ENCODE data around the gene ZMYM3. TPM values are rescaled to one million over a fixed set of nuclear protein-coding genes. Genes with fewer than 3 reads are reported as not detected.
"Not testable (repeated sequence)": the region's sequence is repeated elsewhere in the genome, so short reads cannot be mapped to it uniquely, and the experiment has no call there.

Gene ZMYM3
- 31.6 TPM for polyA plus RNA-seq (2012; ENCODE audit: insufficient read depth, insufficient read length)

DNA sequence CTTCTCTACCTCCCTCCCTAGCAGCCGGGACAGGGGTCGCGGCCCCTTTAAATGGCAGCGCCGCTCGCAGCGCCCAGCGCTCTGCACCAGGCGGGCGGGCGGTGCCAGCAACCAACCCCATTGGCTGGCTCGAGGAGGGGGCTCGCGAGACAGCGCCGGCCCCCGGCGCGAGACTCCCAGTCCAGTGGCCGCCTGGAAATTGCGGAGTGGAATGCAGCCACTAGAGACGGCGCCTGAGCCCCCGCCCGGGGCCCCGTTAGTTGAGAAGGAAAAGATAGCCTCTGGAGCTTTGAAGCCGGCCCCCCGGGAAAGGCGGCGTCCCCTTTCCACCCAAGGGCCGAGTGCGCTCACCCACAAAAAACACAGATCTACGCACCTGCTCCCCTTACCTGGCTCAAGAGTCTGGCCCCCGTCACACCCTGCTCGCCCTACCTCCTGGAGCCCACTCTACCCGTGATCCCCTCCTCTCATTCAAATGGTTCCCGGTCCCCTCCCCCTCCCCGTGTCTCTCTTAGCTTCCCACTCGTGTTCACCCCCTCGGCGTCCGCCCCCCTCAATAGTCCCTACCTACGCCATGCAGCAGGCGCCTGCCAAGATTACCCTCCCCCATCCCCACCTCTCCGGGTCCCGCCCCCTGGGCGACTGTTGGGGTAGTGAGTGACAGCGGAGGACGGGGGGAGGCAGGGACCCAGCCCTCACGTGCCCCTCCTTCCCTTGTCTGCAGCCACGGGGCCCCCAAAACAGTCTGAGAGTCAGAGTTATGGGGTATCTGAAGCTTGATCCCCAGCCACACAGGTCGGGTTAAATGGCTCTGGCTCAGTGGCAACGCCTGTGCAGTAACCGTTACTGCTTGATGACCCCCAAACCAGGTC lies at the start of gene ZMYM3:
Gene ZMYM3 (minus strand): TSS at position 49 of the 872 bp plus-strand sequence. CDS start 885 bp downstream, outside the sequence.
- peak; percentile 75 for DNase-seq (ENCODE audit: low read depth, low spot score)
- H3K4me3 ChIP-seq (ENCODE audit: low read length): peak within 1 kb of the TSS; percentile 77

DNA sequence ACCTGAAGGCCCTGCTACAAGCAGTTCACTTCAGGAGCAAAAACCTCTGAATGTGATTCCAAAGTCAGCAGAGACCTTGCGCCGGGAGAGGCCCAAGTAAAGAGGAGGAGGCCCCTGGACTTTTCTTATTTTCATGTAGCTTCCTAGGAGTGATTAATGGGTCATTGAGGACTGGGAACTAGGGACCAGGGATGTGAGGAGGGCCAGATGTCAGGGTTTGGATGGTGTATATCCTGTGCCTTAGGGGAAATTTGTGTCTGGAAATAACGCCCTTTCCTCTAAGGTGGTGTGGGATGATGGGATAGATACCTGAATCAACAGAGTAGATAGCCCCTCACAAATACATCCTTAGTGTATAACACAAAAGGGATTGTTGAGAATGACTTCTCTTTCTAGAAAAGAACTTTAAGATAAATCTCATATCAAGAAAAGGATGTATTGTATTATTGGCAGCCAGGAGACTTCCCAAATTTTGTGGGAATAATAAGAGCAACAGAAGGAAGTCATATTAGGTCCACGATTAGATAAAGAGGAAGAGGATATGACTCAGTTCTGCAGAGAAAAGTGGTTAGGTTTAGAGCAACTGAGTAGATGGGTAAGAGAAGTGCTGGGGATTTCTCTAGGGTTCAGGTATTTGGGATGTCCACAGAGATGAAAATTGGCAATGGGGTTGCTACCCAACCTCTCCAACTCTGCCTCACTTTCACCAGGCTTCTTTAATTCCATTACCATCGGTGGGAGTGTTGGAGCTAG lies 48.7 kb upstream of the ZMYM3 start:
- no peak for DNase-seq (ENCODE audit: low read depth, low spot score)

DNA sequence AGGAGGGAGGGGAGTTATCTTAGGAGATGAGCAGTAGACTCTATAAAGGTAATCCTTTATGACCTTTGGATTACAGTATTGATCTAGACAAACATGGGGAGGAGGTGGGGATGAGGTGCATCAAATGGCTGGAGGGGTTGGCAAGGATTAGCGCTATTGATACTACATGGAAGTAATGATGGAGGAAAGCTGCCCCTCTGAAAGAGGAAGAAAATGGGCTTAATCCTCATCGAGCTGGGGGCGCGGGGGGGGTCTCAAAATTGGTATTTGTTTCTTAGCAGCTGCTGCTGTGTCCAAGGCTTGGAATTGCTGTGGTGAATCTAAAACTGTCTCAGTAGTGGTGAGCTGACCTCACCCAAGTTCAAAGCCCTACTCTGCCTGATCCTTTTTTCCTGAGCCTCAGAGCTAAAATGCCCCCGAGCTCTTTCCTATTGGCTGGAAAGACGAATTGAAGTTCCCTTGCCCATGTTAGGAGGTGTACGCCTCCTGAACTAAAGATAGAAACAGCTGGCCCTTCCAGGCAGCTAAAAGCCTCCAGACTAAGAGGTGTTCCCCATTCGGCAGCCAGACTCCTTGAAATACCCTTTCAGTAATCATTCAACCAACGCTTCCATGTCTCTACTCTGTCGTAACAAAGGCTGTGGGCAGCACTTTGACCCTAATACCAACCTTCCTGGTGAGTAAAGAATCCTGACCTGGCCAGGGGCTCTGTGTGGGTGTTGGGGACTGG lies 47.4 kb upstream of the ZMYM3 start, which contains the start of gene ITGB1BP2:
Gene ITGB1BP2 (plus strand): TSS at position 556 of the 730 bp plus-strand sequence. CDS start 57 bp downstream, at position 613.
- H3K4me3 ChIP-seq (ENCODE audit: low read length): no peak within 1 kb of the TSS
- no peak for DNase-seq (ENCODE audit: low read depth, low spot score)

More for the DNA sequence above, 48.7 kb upstream of the ZMYM3 start:
- H3K4me3 ChIP-seq (ENCODE audit: low read length): no peak overlapping the region

DNA sequence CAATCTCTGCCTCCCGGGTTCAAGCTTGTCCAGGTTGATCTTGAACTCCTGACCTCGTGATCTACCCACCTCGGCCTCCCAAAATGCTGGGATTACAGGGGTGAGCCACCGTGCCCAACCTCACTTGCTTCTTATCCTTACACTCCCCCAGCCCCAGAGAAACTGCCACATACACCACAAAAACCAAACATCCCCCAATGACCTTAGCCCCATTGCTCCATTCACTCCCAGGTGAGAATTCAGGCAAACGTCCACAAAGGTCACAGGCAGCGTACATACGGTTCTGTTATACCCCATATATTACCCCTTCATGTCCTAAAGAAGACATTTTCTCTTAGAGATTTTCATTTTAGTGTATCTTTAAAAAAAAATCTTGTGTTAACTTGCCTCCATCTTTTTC lies 46.6 kb upstream of the ZMYM3 start:
- not testable (repeated sequence) for DNase-seq (ENCODE audit: low read depth, low spot score); H3K4me3 ChIP-seq (ENCODE audit: low read length)

DNA sequence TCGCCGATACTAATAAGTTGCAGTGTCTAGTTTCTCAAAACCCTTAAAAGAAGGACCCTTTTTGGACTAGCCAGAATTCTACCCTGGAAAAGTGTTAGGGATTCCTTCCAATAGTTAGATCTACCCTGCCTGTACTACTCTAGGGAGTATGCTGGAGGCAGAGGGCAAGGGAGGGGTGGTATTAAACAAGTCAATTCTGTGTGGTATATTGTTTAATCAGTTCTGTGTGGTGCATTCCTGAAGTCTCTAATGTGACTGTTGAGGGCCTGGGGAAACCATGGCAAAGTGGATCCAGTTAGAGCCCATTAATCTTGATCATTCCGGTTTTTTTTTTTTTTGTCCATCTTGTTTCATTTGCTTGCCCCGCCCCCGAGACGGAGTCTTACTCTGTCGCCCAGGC lies 46.1 kb upstream of the ZMYM3 start:
- DNase-seq (ENCODE audit: low read depth, low spot score); H3K4me3 ChIP-seq (ENCODE audit: low read length): not testable (repeated sequence)

DNA sequence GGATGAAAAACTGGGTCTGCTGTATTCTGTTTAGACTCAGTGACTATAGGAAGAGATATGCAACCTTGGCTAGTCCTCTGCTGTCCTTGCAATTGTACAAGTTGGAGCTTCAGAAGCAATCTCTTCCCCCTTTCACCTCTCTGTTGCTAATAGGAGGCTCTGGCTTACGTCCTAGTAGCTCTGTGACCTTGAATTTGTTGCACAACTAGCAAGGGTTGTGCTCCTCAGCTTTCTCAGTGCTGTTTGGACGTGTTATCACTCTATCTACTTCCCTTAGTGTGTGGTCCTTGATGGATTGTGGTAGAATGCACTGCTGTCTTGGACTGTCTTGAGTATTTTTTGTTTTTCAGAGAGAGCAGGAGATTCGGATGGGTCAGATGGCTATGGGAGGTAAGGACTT lies 44.2 kb upstream of the ZMYM3 start:
- H3K4me3 ChIP-seq (ENCODE audit: low read length): no peak overlapping the region
- no peak for DNase-seq (ENCODE audit: low read depth, low spot score)

DNA sequence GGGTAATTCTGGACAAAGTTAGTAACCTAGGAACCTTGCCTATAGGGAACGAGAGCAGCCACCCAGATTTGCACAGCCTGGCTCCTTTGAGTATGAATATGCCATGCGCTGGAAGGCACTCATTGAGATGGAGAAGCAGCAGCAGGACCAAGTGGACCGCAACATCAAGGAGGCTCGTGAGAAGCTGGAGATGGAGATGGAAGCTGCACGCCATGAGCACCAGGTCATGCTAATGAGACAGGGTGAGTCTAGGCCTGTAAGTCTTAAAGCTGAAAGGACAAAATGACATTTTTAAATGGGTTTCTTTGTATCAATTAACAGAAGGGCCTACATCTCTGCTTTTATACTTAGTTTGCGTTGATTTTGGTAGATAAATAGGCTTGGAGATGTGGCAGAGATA lies 42.9 kb upstream of the ZMYM3 start:
- DNase-seq (ENCODE audit: low read depth, low spot score): no peak
- no peak overlapping the region for H3K4me3 ChIP-seq (ENCODE audit: low read length)

DNA sequence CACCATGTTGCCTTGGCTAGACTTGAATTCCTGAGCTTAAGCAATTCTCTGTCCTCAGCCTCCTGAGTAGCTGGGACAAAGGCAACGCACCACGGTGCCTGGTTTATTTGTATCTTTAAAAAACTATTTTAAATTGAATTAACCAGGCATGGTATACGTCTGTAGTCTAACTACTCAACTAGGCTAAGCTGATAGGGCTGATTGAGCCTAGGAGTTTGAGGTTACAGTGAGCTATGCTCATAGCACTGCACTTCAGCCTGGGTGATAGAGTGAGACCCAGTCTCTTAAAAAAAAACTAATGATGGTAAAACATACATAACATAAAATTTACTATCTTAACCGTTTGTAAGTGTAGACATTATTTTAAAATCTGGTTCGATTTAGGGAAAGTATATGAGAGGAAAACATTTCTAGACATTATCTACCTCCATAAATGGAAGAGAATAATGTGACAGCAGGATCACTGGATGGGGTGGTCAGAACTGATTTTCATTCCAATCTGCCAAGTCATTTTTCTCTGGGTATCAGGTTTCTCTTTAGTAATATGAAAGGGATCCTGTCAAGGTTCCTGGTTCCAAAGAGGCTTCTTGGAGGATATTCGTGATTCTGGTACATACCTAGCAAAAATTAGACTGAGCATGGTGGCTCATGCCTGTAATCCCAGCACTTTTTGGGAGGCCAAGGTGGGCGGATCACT lies 38.9 kb upstream of the ZMYM3 start:
- H3K4me3 ChIP-seq (ENCODE audit: low read length): no peak overlapping the region
- no peak for DNase-seq (ENCODE audit: low read depth, low spot score)

DNA sequence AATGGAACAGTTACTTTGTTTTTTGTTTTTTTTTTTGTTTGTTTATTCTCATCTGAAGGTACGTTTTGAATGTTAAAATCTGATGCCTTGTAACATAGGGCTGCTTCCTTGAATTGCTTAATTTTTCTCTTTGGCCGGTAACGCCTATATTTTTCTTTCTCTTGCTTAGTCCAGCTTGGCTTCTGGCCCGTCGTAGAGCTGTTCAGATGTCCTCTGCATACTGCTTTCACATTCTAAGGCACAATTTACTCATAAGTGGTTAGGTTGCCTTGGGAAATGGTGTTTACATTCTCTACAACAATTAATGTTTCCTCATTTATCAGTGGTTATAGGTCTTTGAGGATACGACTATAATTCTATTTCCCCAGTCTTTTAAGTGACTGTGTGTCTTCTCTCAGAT lies 37.4 kb upstream of the ZMYM3 start:
- H3K4me3 ChIP-seq (ENCODE audit: low read length): no peak overlapping the region
- DNase-seq (ENCODE audit: low read depth, low spot score): no peak

DNA sequence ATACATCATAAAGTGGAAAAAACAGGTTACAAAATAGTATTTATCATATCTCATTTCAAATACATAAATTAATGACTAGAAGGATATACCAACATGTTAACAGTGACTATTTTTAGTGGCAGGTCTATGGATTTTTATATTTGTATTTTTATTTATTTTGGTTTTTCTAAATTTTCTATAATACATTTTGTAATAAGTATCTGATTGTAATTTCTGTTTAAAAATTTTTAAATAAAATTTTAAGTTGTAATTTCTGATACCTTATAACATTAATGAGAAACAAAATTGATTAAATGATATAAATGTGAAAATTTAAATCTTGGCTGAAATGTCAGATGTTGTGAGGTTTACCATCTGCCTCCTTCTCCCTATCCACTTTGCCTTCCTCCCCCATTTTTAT lies 32.0 kb upstream of the ZMYM3 start:
- H3K4me3 ChIP-seq (ENCODE audit: low read length): no peak overlapping the region
- no peak for DNase-seq (ENCODE audit: low read depth, low spot score)

DNA sequence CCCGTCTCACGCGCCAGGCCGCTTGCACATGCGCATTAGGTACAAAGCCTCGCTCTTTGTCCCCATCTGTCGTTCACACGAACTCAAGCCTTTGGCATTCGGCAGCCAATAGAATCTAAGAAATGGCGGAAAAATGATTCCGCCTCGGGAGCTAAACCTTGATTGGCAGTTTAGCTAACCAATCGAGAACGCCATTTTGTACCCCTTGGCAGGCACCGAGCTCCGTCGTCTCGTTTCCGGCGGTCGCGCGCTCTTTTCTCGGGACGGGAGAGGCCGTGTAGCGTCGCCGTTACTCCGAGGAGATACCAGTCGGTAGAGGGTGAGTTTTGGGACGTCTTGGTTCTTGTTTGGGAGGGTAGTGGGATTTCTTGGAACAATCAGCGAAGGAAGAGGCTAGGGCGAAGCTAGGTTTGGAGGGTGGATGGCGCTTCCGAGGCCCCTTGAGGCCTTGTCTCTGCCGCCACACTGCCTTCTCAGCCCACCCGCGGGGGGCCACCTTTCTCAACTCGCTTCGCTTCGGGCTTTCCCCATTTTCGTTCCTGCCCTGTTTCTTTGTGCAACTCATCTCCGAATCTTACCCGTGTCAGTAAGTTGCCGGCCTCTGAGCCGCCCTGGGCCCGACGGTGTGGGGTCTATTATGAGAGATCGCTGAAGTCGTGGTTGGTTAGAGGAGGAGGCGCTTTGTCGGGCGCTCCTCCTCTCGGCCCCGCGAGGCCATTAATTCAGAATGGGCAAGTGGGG lies 29.6 kb upstream of the ZMYM3 start, which contains the start of gene NONO:
Gene NONO (plus strand): TSS at position 233 of the 741 bp plus-strand sequence. CDS start 7,003 bp downstream, outside the sequence.
- DNase-seq (ENCODE audit: low read depth, low spot score): peak; percentile 99
- H3K4me3 ChIP-seq (ENCODE audit: low read length): peak within 1 kb of the TSS; percentile 59

DNA sequence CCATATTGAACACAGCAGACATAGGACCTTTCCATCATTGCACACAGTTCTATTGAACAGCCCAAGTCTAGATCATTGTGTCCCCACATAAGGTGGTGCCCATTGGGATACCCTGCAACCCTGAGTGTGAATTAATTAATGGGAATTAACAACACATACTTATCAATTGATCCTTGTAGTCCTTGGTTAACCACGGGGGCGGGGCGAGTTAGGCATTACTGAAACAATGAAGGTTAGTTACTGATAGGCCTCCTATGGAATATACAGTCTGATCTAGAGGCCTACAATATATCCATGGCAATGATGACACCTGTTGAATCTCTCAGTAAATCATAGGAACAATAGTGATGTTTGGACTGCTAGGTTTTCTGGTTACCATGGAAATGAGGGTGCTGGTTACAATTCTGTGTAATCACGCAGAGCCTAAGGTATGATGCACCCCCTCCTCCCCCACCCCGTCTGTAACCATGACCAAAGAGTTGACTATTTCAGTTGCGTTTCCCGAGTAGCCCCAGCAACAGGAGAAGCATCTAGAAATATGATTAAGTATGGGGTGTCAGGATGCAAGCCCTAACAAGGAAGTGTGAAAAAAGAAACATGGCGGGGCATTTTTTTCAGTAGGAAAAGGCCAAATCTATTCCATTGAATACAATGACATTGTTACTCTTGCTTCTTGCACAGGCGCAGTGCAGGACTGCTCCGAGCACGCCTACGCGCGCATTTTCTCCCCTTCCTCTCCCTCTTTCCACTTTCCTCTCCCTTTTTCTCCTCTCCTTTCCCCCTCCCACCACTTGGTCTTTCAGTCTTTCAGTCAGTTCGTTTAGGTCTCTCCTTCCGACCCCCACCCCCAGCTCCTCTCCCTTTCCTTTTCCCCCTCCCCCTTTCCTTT lies 28.8 kb upstream of the ZMYM3 start:
- H3K4me3 ChIP-seq (ENCODE audit: low read length): peak overlapping the region; percentile 54
- DNase-seq (ENCODE audit: low read depth, low spot score): no peak

DNA sequence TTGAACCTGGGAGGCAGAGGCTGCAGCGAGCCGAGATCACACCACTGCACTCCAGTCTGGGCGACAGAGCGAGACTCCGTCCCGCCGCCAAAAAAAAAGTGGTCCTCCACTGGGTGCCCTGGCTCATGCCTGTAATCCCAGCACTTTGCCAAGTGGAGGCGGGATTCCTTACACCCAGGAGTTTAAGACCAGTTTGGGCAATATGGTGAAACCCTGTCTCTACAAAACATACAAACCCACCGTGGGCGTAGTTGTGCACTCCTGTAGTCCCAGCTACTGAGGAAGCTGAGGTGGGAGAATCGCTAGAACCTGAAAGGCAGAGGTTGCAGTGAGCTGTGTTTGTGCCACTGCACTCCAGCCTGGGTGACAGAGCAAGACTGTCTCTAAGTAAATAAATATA lies 27.4 kb upstream of the ZMYM3 start:
- H3K4me3 ChIP-seq (ENCODE audit: low read length); DNase-seq (ENCODE audit: low read depth, low spot score): not testable (repeated sequence)

DNA sequence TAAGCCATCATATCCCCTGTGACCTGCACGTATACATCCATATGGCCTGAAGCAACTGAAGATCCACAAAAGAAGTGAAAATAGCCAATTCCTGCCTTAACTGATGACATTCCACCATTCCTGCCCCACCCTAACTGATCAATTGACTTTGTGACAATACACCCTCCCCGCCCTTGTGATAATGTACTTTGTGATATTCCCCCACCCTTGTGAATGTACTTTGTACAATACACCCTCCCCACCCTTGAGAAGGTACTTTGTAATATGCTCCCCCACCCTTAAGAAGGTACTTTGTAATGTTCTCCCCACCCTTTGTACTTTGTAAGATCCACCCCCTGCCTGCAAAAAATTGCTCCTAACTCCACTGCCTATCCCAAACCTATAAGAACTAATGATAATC lies 18.4 kb upstream of the ZMYM3 start:
- DNase-seq (ENCODE audit: low read depth, low spot score); H3K4me3 ChIP-seq (ENCODE audit: low read length): not testable (repeated sequence)

DNA sequence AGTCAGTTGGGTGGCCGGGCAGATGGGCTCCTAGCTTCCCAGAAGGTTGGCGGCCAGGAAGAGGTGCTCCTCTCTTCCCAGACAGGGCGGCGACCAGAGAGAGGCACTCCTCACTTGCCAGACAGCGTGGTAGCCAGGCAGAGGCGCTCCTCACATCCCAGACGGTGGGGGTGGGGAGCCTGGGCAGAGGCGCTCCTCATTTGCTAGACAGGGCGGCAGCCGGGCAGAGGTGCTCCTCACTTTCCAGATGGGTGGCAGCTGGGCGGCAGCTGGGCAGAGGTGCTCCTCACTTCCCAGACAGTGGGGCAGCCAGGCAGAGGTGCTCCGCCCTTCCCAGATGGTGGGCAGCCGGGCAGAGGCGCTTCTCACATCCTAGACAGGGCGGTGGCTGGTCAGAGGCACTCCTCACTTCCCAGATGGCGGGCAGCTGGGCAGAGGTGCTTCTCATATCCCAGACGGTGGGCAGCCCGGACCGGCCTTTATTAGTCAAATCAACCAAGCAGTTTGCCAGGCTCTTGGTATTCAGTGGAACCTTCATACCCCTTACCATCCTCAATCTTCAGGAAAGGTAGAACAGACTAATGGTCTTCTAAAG lies 16.0 kb upstream of the ZMYM3 start:
- no peak for DNase-seq (ENCODE audit: low read depth, low spot score)

DNA sequence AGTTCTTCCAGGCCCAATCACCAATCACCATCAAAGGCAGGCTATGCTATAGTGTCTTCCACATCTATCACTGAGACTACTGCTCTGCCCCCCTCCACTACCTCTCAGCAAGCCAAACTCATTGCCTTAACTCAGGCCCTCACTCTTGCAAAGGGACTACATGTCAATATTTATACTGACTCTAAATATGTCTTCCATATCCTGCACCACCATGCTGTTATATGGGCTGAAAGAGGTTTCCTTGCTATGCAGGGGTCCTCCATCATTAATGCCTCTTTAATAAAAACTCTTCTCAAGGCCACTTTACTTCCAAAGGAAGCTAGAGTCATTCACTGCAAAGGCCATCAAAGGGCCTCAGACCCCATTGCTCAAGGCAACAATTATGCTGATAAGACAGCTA lies 14.7 kb upstream of the ZMYM3 start:
- not testable (repeated sequence) for H3K4me3 ChIP-seq (ENCODE audit: low read length); DNase-seq (ENCODE audit: low read depth, low spot score)

More for the DNA sequence above, 16.0 kb upstream of the ZMYM3 start:
- H3K4me3 ChIP-seq (ENCODE audit: low read length): no peak overlapping the region

DNA sequence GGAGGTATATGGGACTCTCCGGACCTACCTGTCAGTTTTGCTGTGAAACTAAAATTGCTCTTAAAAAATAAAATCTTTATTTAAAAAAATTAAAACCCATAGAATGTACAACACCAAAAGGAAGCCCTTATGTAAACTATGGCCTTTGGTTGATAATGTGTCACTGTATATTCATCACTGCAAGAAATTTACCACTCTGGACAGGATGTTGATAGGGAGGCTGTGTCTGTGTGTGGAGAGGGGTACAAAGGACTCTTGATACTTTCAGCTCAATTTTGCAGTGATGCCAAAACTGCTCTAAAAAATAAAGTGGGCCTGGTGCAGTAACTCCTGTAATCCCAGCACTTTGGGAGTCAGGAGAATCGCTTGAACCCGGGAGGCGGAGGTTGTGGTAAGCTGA lies 2.9 kb upstream of the ZMYM3 start:
- DNase-seq (ENCODE audit: low read depth, low spot score): no peak

More for the DNA sequence above, 2.9 kb upstream of the ZMYM3 start:
- no peak overlapping the region for H3K4me3 ChIP-seq (ENCODE audit: low read length)

Measured in Jurkat, Clone E6-1 (cell line).